GM23338 (cell line): ENCODE measurements around the gene KCNA4. TPM values are rescaled to one million over a fixed set of nuclear protein-coding genes. Genes with fewer than 3 reads are reported as not detected.

Experiments
- ATAC-seq: fragments of 200-7000 bp; cut with Tn5 transposase; 3 replicates; pipeline ENCODE4 v1.9.1; 2020
- DNase-seq: peaks from one replicate; pipeline ENCODE4 v3.0.0-alpha.2; 2015; ENCODE audit warnings: low spot score
- H2AFZ ChIP-seq: fragments of 200-600 bp; sonication (generic); 2 replicates; pipeline ENCODE4 v1.8.0; 2016; ENCODE audit warnings: antibody characterized with exemption, mild to moderate bottlenecking, moderate library complexity
- H3F3A ChIP-seq: fragments of 200-600 bp; sonication (generic); replicated peaks from 2 replicates; pipeline ENCODE4 v1.8.0; 2017; ENCODE audit warnings: antibody characterized with exemption, mixed run types, low read depth
- H3K27ac ChIP-seq: fragments of 200-600 bp; sonication (generic); 2 replicates; pipeline ENCODE4 v1.6.1; 2016; ENCODE audit warnings: low read depth
- H3K27me3 ChIP-seq: fragments of 200-600 bp; sonication (generic); 2 replicates; pipeline ENCODE4 v1.8.0; 2016; ENCODE audit warnings: mild to moderate bottlenecking, mixed run types, moderate library complexity; ENCODE audit not compliant: insufficient read depth
- H3K36me3 ChIP-seq: fragments of 200-600 bp; sonication (generic); 2 replicates; pipeline ENCODE4 v1.8.0; 2016; ENCODE audit warnings: mild to moderate bottlenecking; ENCODE audit not compliant: insufficient read depth
- H3K4me1 ChIP-seq: fragments of 200-600 bp; sonication (generic); 2 replicates; pipeline ENCODE4 v1.8.0; 2016; ENCODE audit warnings: mild to moderate bottlenecking, moderate library complexity; ENCODE audit not compliant: insufficient read depth
- H3K4me2 ChIP-seq: fragments of 200-600 bp; sonication (generic); 2 replicates; pipeline ENCODE4 v1.7.1; 2017; ENCODE audit warnings: mixed run types
- H3K4me3 ChIP-seq: fragments of 200-600 bp; sonication (generic); 2 replicates; pipeline ENCODE4 v1.6.1; 2016; ENCODE audit warnings: mixed run types
- H3K79me2 ChIP-seq: fragments of 200-600 bp; sonication (generic); replicated peaks from 2 replicates; pipeline ENCODE4 v1.8.0; 2017; ENCODE audit warnings: mild to moderate bottlenecking; ENCODE audit not compliant: insufficient read depth
- H3K9me2 ChIP-seq: fragments of 200-600 bp; sonication (generic); 2 replicates; pipeline ENCODE4 v1.8.0; 2017; ENCODE audit not compliant: insufficient read depth
- H4K20me1 ChIP-seq: fragments of 200-600 bp; sonication (generic); replicated peaks from 2 replicates; pipeline ENCODE4 v1.8.0; 2017; ENCODE audit warnings: mild to moderate bottlenecking; ENCODE audit not compliant: insufficient read depth
- H3K27ac Mint-ChIP-seq: 2 replicates; pipeline ENCODE4 v1.8.0; 2020; ENCODE audit warnings: inconsistent platforms, mild to moderate bottlenecking, moderate library complexity, mixed read lengths
- H3K27me3 Mint-ChIP-seq: 3 replicates; pipeline ENCODE4 v1.8.0; 2022; ENCODE audit warnings: low read depth, mild to moderate bottlenecking, moderate library complexity, mixed read lengths, inconsistent platforms; ENCODE audit not compliant: insufficient read depth, poor library complexity
- H3K36me3 Mint-ChIP-seq: 3 replicates; pipeline ENCODE4 v1.8.0; 2021; ENCODE audit warnings: low read depth, mild to moderate bottlenecking, inconsistent platforms, moderate library complexity, mixed read lengths
- H3K4me1 Mint-ChIP-seq: 3 replicates; pipeline ENCODE4 v1.8.0; 2020; ENCODE audit warnings: mild to moderate bottlenecking, inconsistent platforms, mixed read lengths
- H3K4me3 Mint-ChIP-seq: 3 replicates; pipeline ENCODE4 v1.8.0; 2021; ENCODE audit warnings: moderate library complexity, mild to moderate bottlenecking, inconsistent platforms, mixed read lengths
- H3K9me3 Mint-ChIP-seq: 3 replicates; pipeline ENCODE4 v1.8.0; 2020; ENCODE audit warnings: moderate library complexity, mild to moderate bottlenecking, inconsistent platforms, mixed read lengths
- EZH2 ChIP-seq: fragments of 200-600 bp; sonication (generic); IDR thresholded peaks from one replicate; pipeline ENCODE4 v1.8.0; 2017; ENCODE audit warnings: antibody characterized with exemption, mild to moderate bottlenecking, low read depth; ENCODE audit not compliant: unreplicated experiment
- EZH2phosphoT487 ChIP-seq: fragments of 200-600 bp; sonication (generic); IDR thresholded peaks from one replicate; pipeline ENCODE4 v1.8.1; 2018; ENCODE audit warnings: antibody characterized with exemption; ENCODE audit not compliant: unreplicated experiment
- JUNB ChIP-seq: IDR thresholded peaks from one replicate; pipeline ENCODE4 v1.6.1; 2016; ENCODE audit warnings: antibody characterized with exemption; ENCODE audit not compliant: unreplicated experiment
- NANOG ChIP-seq: IDR thresholded peaks from 2 replicates; pipeline ENCODE4 v1.6.1; 2016; ENCODE audit warnings: antibody characterized with exemption, borderline replicate concordance
- POLR2AphosphoS5 ChIP-seq: IDR thresholded peaks from 2 replicates; pipeline ENCODE4 v1.6.1; 2016; ENCODE audit warnings: antibody characterized with exemption, low read depth
- REST ChIP-seq: IDR thresholded peaks from one replicate; pipeline ENCODE4 v1.6.1; 2018; ENCODE audit warnings: antibody characterized with exemption; ENCODE audit not compliant: unreplicated experiment
- STAT1 ChIP-seq: IDR thresholded peaks from one replicate; pipeline ENCODE4 v1.6.1; 2016; ENCODE audit warnings: antibody characterized with exemption; ENCODE audit not compliant: unreplicated experiment
- ZNF114 ChIP-seq: fragments of 250-450 bp; sonication (Bioruptor Pico); IDR thresholded peaks from 2 replicates; pipeline ENCODE4 v1.5.0; 2020; ENCODE audit warnings: mild to moderate bottlenecking, moderate library complexity
- ZNF331 ChIP-seq: fragments of 250-450 bp; sonication (Bioruptor Pico); IDR thresholded peaks from 2 replicates; pipeline ENCODE4 v1.5.0; 2020; ENCODE audit warnings: low read depth, mild to moderate bottlenecking, moderate library complexity
- polyA plus RNA-seq: library from polyadenylated mRNA; unstranded; fragments of >200 nt; fragmentation: Nextera tagmentation; extraction: Ambion mirVana; gene quantifications from 2 replicates; pipeline ENCODE4 v1.2.1, GENCODE V29; 2016
- total RNA-seq: library from RNA; depleted of rRNA; stranded (reverse); fragments of >200 nt; shearing (Covaris generic); gene quantifications from 2 replicates; pipeline ENCODE4 v1.2.3, GENCODE V29; 2014

KCNA4 gene
- total and polyA plus RNA-seq, 2 experiments from 2014 or later, result not detected

- Histone ChIP-seq H3K4me3 (no peak overlapping the region), H3K79me2 (no peaks in the 10 kb centered on the region), H3F3A (no peaks in the 10 kb centered on the region), H3K27ac (no peak overlapping the region), H3K4me2 (no peak overlapping the region), H2AFZ (no peak overlapping the region), H3K36me3 (no peaks in the 10 kb centered on the region), H3K27me3 (no peaks in the 10 kb centered on the region), H3K4me1 (no peaks in the 10 kb centered on the region), H4K20me1 (no peaks in the 10 kb centered on the region), H3K9me2 (no peaks in the 10 kb centered on the region)
- no peak for ATAC-seq
- no peak for DNase-seq
- Mint-ChIP-seq H3K4me1 (no peaks in the 10 kb centered on the region; the same call in 2 of the 3 replicates), H3K9me3 (no peaks in the 10 kb centered on the region), H3K4me3 (no peak overlapping the region), H3K27me3 (peaks cover 4% of the 10 kb centered on the region), H3K27ac (no peak overlapping the region), H3K36me3 (no peaks in the 10 kb centered on the region)
- TF ChIP-seq ZNF114 (CRISPR knock-in tag) (no peak), EZH2phosphoT487 (no peak), REST (no peak), ZNF331 (CRISPR knock-in tag) (no peak), STAT1 (no peak), NANOG (no peak), POLR2AphosphoS5 (no peak), JUNB (no peak), EZH2 (no peak)
Observed at GRCh38 chr11:29984544-29984943, 32.3 kb downstream of the KCNA4 start.

- Histone ChIP-seq H4K20me1 (no peaks in the 10 kb centered on the region), H3K36me3 (no peaks in the 10 kb centered on the region), H3K79me2 (no peaks in the 10 kb centered on the region), H3K27ac (no peak overlapping the region), H3K4me3 (no peak overlapping the region), H3K4me2 (no peak overlapping the region), H2AFZ (no peak overlapping the region), H3K4me1 (no peaks in the 10 kb centered on the region), H3K27me3 (no peaks in the 10 kb centered on the region), H3K9me2 (no peaks in the 10 kb centered on the region; the same call in 1 of the 2 replicates), H3F3A (no peaks in the 10 kb centered on the region)
- Mint-ChIP-seq H3K4me1 (no peaks in the 10 kb centered on the region; the same call in 1 of the 3 replicates), H3K36me3 (peaks cover 5% of the 10 kb centered on the region; the same call in 2 of the 3 replicates), H3K4me3 (no peak overlapping the region), H3K27me3 (peaks cover 13% of the 10 kb centered on the region), H3K9me3 (peaks cover 21% of the 10 kb centered on the region), H3K27ac (no peak overlapping the region)
- ATAC-seq (no peak), DNase-seq (no peak)
- TF ChIP-seq EZH2 (no peak), POLR2AphosphoS5 (no peak), EZH2phosphoT487 (no peak), ZNF114 (CRISPR knock-in tag) (no peak), REST (no peak), JUNB (no peak), STAT1 (no peak), NANOG (no peak)
Observed at GRCh38 chr11:29978549-29978948, 38.3 kb downstream of the KCNA4 start.
